GM12878 (cell line): ENCODE results near the gene MYCBPAP. TPM values are rescaled to one million over a fixed set of nuclear protein-coding genes. Genes with fewer than 3 reads are reported as not detected.

Source experiments
- ATAC-seq: fragments of 200-7000 bp; cut with Tn5 transposase; 3 replicates; pipeline ENCODE4 v1.9.1; 2020; ENCODE audit warnings: mild to moderate bottlenecking, moderate library complexity
- BruUV-seq: library from RNA; stranded (reverse); fragments of 400-500 nt; replicated peaks from 2 replicates; lab custom pipeline; 2021; lab: Mats Ljungman, UMichigan
- CTCF ChIA-PET: fragments of 300-600 bp; sonication (Branson Sonifier 250); formaldehyde crosslinking; extraction: SDS; loops from one replicate; lab custom pipeline; 2021; ENCODE audit warnings: inconsistent platforms; lab: Yijun Ruan, JAX
- POLR2A ChIA-PET: fragments of 350-600 bp; formaldehyde crosslinking; extraction: SDS; loops from one replicate; lab custom pipeline; 2021; ENCODE audit warnings: inconsistent platforms; lab: Charles Lee
- RAD21 ChIA-PET: fragments of 300-600 bp; sonication (Branson Sonifier 250); formaldehyde crosslinking; loops from one replicate; lab custom pipeline; 2023; ENCODE audit warnings: antibody characterized with exemption; ENCODE audit not compliant: unreplicated experiment; lab: Charles Lee
- SMC1A ChIA-PET: fragments of 300-600 bp; sonication (Branson Sonifier 250); formaldehyde crosslinking; loops from one replicate; lab custom pipeline; 2023; ENCODE audit not compliant: unreplicated experiment, uncharacterized antibody; lab: Charles Lee
- DNase-seq: peaks from one replicate; pipeline ENCODE4 v3.0.0-alpha.2; 2011; ENCODE audit warnings: low read depth, low spot score
- FAIRE-seq: peaks from 3 replicates; lab custom pipeline; 2011; peaks lifted over from hg19 to GRCh38; lab: Jason Lieb, UNC
- H2AFZ ChIP-seq: 2 replicates; pipeline ENCODE4 v1.6.0; 2011; ENCODE audit warnings: low read depth, low read length, control low read depth; ENCODE audit not compliant: control insufficient read depth
- H3K27ac ChIP-seq: 2 replicates; pipeline ENCODE4 v1.5.1; 2011; ENCODE audit warnings: control low read depth; ENCODE audit not compliant: control insufficient read depth, insufficient read depth
- H3K27me3 ChIP-seq, 2 experiments: replicated peaks in 1 of 2; 2 replicates each; pipeline versions ENCODE4 v1.6.0 to v1.6.1; 2011; ENCODE audit warnings: low read length in 1 of 2; ENCODE audit not compliant: control insufficient read depth in 2 of 2, insufficient read depth in 2 of 2
- H3K36me3 ChIP-seq, 2 experiments: 2 replicates each; pipeline ENCODE4 v1.5.1; 2011; ENCODE audit warnings: low read length in 1 of 2; ENCODE audit not compliant: control insufficient read depth in 2 of 2, insufficient read depth in 2 of 2
- H3K4me1 ChIP-seq: 2 replicates; pipeline ENCODE4 v1.6.1; 2011; ENCODE audit warnings: mild to moderate bottlenecking, low read length, moderate library complexity, mixed read lengths; ENCODE audit not compliant: control insufficient read depth, insufficient read depth
- H3K4me2 ChIP-seq: 2 replicates; pipeline ENCODE4 v1.6.0; 2011; ENCODE audit warnings: control low read depth; ENCODE audit not compliant: control insufficient read depth, insufficient read depth
- H3K4me3 ChIP-seq: fragments of 200-600 bp; sonication (generic); 2 replicates; pipeline ENCODE4 v1.5.1; 2016
- H3K79me2 ChIP-seq: 2 replicates; pipeline ENCODE4 v1.6.0; 2011; ENCODE audit warnings: low read length; ENCODE audit not compliant: control insufficient read depth, insufficient read depth
- H3K9ac ChIP-seq: 2 replicates; pipeline ENCODE4 v1.8.0; 2011; ENCODE audit warnings: low read length, control low read depth, mixed read lengths; ENCODE audit not compliant: control insufficient read depth, insufficient read depth
- H3K9me3 ChIP-seq: replicated peaks from 3 replicates; pipeline ENCODE4 v1.5.1; 2011; ENCODE audit warnings: mild to moderate bottlenecking, low read length; ENCODE audit not compliant: control insufficient read depth, insufficient read depth
- H4K20me1 ChIP-seq: 2 replicates; pipeline ENCODE4 v1.6.0; 2011; ENCODE audit not compliant: control insufficient read depth, insufficient read depth
- CHD2 ChIP-seq: IDR thresholded peaks from 2 replicates; pipeline ENCODE4 v1.6.1; 2011; ENCODE audit warnings: low read depth, low read length, improper control_type of control experiment, borderline replicate concordance
- GABPA ChIP-seq: IDR thresholded peaks from 2 replicates; pipeline ENCODE4 v1.6.1; 2014; ENCODE audit warnings: antibody characterized with exemption, low read depth, mild to moderate bottlenecking, inconsistent platforms
- KAT2A ChIP-seq: conservative IDR thresholded peaks from 2 replicates; pipeline ENCODE4 v1.6.1; 2011; ENCODE audit warnings: low read depth, low read length; ENCODE audit not compliant: control insufficient read depth
- NFYA ChIP-seq: IDR thresholded peaks from 2 replicates; pipeline ENCODE4 v1.6.1; 2011; ENCODE audit warnings: low read depth, mild to moderate bottlenecking, low read length, improper control_type of control experiment, borderline replicate concordance
- NR2C1 ChIP-seq: fragments of 450-650 bp; IDR thresholded peaks from 2 replicates; pipeline ENCODE4 v1.6.1; 2017; ENCODE audit warnings: antibody characterized with exemption, mild to moderate bottlenecking, moderate library complexity
- PML ChIP-seq: IDR thresholded peaks from 2 replicates; pipeline ENCODE4 v1.6.1; 2012; ENCODE audit warnings: low read length, inconsistent platforms
- SPI1 ChIP-seq: IDR thresholded peaks from 2 replicates; pipeline ENCODE4 v1.6.1; 2011; ENCODE audit warnings: low read depth, mild to moderate bottlenecking, low read length, moderate library complexity, borderline replicate concordance; ENCODE audit not compliant: insufficient read depth
- SUPT20H ChIP-seq: IDR thresholded peaks from 2 replicates; pipeline ENCODE4 v1.6.1; 2011; ENCODE audit warnings: low read depth, mild to moderate bottlenecking, low read length, moderate library complexity, borderline replicate concordance; ENCODE audit not compliant: control insufficient read depth
- TCF12 ChIP-seq: IDR thresholded peaks from 2 replicates; pipeline ENCODE4 v1.6.1; 2011; ENCODE audit warnings: low read depth, mild to moderate bottlenecking, low read length
- TCF3 ChIP-seq: IDR thresholded peaks from 2 replicates; pipeline ENCODE4 v1.6.1; 2012; ENCODE audit warnings: low read depth, mild to moderate bottlenecking, low read length, borderline replicate concordance; ENCODE audit not compliant: insufficient read depth
- ZSCAN29 ChIP-seq: fragments of 450-650 bp; IDR thresholded peaks from 2 replicates; pipeline ENCODE4 v1.6.1; 2017; ENCODE audit warnings: mild to moderate bottlenecking, moderate library complexity
- WGBS: methylation state at CpG from one replicate; pipeline ENCODE4 v1.1.6; 2016; ENCODE audit warnings: low lambda C conversion rate; ENCODE audit not compliant: insufficient replicate concordance, insufficient coverage; ENCODE audit errors: missing lambda C conversion rate; 5-methylcytosine and 5-hydroxymethylcytosine counted together
- in situ Hi-C: fragments of 300-500 bp; cut with MboI; formaldehyde crosslinking; loops from 9 replicates; pipeline ENCODE4 v1.14.3; 2018; ENCODE audit warnings: mixed read lengths
- intact Hi-C: fragments of 100-400 bp; cut with micrococcal nuclease; formaldehyde crosslinking; loops from one replicate; pipeline ENCODE4 v1.14.2; 2022; ENCODE audit not compliant: unreplicated experiment
- polyA plus RNA-seq, 11 experiments: library from polyadenylated mRNA; depleted of rRNA in 4 of 11; unstranded in 6 of 11; stranded (reverse) in 5 of 11; fragments of >200 nt; fragmentation: Nextera tagmentation in 4 of 11; fragmentation: Illumina TruSeq in 1 of 11; extraction: Ambion mirVana in 4 of 11; extraction: Trizol in 1 of 11; gene quantifications; 1 replicate in 1 of 11; 2 replicates in 10 of 11; pipeline versions ENCODE4 v1.2.1 to v1.2.3, GENCODE V29; 2011 to 2016; ENCODE audit warnings: inconsistent platforms in 2 of 11, missing spikeins in 2 of 11, low read depth in 1 of 11
- total RNA-seq, 4 experiments: library from RNA; depleted of rRNA in 3 of 4; stranded (reverse); fragments of >200 nt in 3 of 4; fragmentation: Illumina TruSeq in 1 of 4; extraction: Trizol in 1 of 4; gene quantifications; 2 replicates each; pipeline versions ENCODE4 v1.2.1 to v1.2.3, GENCODE V29; 2013 to 2021
- TF ChIP-seq, protein P1 (sequence below): fragments of 450-650 bp; IDR thresholded peaks from 2 replicates; pipeline ENCODE4 v1.6.1; 2017; ENCODE audit warnings: antibody characterized with exemption, mild to moderate bottlenecking, moderate library complexity
- TF ChIP-seq, protein P2 (sequence below): fragments of 450-650 bp; IDR thresholded peaks from 2 replicates; pipeline ENCODE4 v1.6.1; 2017; ENCODE audit warnings: borderline replicate concordance
- TF ChIP-seq, protein P3 (sequence below): IDR thresholded peaks from 2 replicates; pipeline ENCODE4 v1.6.1; 2011; ENCODE audit warnings: borderline replicate concordance, low read depth, mild to moderate bottlenecking, moderate library complexity, mixed read lengths, low read length; ENCODE audit not compliant: insufficient read depth; ENCODE audit errors: extremely low read length
- TF ChIP-seq, protein P4 (sequence below): fragments of 450-650 bp; formaldehyde crosslinking; IDR thresholded peaks from 2 replicates; pipeline ENCODE4 v1.4.0; 2020; ENCODE audit warnings: mild to moderate bottlenecking, moderate library complexity

MYCBPAP gene
- total and polyA plus RNA-seq, 10 of the 15 experiments (the other 5 are each of a cell fraction or from before 2014, with no cell fraction given) = 0.23 to 2.7 (median 1.5) TPM

DNA sequence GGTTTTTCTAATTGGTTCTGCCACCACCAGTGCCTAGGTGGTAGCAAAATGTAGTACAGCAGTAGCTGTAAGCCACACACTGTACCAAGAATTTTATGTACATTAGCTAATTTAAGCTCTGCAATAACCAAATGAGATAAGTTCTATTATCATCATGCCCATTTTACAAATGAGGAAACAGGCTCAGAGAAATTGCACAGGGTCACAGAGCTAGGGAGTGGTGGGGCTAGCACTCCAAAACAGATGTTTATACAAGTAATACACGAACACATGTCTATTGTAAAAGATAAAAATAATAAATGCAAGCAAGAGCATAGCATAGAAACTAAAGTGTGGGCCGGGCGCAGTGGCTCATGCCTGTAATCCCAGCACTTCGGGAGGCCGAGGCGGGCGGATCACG lies 16.0 kb upstream of the MYCBPAP start:
- in situ Hi-C loops = no loop called here
- no peak for TF ChIP-seq GABPA
- TF ChIP-seq NR2C1 = no peak
- TF ChIP-seq KAT2A = no peak
- TF ChIP-seq NFYA = no peak
- no peak for TF ChIP-seq PML
- no peak for TF ChIP-seq SUPT20H
- TF ChIP-seq, protein P1, sequence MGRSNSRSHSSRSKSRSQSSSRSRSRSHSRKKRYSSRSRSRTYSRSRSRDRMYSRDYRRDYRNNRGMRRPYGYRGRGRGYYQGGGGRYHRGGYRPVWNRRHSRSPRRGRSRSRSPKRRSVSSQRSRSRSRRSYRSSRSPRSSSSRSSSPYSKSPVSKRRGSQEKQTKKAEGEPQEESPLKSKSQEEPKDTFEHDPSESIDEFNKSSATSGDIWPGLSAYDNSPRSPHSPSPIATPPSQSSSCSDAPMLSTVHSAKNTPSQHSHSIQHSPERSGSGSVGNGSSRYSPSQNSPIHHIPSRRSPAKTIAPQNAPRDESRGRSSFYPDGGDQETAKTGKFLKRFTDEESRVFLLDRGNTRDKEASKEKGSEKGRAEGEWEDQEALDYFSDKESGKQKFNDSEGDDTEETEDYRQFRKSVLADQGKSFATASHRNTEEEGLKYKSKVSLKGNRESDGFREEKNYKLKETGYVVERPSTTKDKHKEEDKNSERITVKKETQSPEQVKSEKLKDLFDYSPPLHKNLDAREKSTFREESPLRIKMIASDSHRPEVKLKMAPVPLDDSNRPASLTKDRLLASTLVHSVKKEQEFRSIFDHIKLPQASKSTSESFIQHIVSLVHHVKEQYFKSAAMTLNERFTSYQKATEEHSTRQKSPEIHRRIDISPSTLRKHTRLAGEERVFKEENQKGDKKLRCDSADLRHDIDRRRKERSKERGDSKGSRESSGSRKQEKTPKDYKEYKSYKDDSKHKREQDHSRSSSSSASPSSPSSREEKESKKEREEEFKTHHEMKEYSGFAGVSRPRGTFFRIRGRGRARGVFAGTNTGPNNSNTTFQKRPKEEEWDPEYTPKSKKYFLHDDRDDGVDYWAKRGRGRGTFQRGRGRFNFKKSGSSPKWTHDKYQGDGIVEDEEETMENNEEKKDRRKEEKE = no peak
- TF ChIP-seq, protein P2, sequence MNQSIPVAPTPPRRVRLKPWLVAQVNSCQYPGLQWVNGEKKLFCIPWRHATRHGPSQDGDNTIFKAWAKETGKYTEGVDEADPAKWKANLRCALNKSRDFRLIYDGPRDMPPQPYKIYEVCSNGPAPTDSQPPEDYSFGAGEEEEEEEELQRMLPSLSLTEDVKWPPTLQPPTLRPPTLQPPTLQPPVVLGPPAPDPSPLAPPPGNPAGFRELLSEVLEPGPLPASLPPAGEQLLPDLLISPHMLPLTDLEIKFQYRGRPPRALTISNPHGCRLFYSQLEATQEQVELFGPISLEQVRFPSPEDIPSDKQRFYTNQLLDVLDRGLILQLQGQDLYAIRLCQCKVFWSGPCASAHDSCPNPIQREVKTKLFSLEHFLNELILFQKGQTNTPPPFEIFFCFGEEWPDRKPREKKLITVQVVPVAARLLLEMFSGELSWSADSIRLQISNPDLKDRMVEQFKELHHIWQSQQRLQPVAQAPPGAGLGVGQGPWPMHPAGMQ = no peak
- TF ChIP-seq, protein P3, sequence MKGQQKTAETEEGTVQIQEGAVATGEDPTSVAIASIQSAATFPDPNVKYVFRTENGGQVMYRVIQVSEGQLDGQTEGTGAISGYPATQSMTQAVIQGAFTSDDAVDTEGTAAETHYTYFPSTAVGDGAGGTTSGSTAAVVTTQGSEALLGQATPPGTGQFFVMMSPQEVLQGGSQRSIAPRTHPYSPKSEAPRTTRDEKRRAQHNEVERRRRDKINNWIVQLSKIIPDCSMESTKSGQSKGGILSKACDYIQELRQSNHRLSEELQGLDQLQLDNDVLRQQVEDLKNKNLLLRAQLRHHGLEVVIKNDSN = no peak
- TF ChIP-seq, protein P4, sequence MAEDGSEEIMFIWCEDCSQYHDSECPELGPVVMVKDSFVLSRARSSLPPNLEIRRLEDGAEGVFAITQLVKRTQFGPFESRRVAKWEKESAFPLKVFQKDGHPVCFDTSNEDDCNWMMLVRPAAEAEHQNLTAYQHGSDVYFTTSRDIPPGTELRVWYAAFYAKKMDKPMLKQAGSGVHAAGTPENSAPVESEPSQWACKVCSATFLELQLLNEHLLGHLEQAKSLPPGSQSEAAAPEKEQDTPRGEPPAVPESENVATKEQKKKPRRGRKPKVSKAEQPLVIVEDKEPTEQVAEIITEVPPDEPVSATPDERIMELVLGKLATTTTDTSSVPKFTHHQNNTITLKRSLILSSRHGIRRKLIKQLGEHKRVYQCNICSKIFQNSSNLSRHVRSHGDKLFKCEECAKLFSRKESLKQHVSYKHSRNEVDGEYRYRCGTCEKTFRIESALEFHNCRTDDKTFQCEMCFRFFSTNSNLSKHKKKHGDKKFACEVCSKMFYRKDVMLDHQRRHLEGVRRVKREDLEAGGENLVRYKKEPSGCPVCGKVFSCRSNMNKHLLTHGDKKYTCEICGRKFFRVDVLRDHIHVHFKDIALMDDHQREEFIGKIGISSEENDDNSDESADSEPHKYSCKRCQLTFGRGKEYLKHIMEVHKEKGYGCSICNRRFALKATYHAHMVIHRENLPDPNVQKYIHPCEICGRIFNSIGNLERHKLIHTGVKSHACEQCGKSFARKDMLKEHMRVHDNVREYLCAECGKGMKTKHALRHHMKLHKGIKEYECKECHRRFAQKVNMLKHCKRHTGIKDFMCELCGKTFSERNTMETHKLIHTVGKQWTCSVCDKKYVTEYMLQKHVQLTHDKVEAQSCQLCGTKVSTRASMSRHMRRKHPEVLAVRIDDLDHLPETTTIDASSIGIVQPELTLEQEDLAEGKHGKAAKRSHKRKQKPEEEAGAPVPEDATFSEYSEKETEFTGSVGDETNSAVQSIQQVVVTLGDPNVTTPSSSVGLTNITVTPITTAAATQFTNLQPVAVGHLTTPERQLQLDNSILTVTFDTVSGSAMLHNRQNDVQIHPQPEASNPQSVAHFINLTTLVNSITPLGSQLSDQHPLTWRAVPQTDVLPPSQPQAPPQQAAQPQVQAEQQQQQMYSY = no peak
- no peak for TF ChIP-seq SPI1
- TF ChIP-seq TCF3 = no peak
- no peak for TF ChIP-seq TCF12
- no peak for TF ChIP-seq CHD2
- no peak for TF ChIP-seq ZSCAN29

More for the DNA sequence above, 16.0 kb upstream of the MYCBPAP start:
- RAD21 ChIA-PET = interaction anchor here (0.6 kb wide), 1 partner anchor 12 kb away, joined by 3 read pairs; no protein-coding TSS in a partner anchor
- H3K79me2 ChIP-seq = no peaks in the 10 kb centered on the region
- intact Hi-C loops = no loop called here
- H3K9me3 ChIP-seq = no peaks in the 10 kb centered on the region
- CTCF ChIA-PET = interaction anchor here (1.4 to 2.5 kb wide), 3 partner anchors 10 to 350 kb away, joined by 3 to 12 read pairs (median 4); partner anchors contain the start of gene RSAD1
- no peak overlapping the region for H3K9ac ChIP-seq
- no peaks in the 10 kb centered on the region for H4K20me1 ChIP-seq
- FAIRE-seq (no peak), DNase-seq (no peak), ATAC-seq (no peak)
- H3K4me1 ChIP-seq = no peaks in the 10 kb centered on the region
- no peak overlapping the region for H3K4me2 ChIP-seq
- H3K27ac ChIP-seq = no peak overlapping the region
- H2AFZ ChIP-seq = no peak overlapping the region
- no peak overlapping the region for H3K4me3 ChIP-seq
- H3K27me3 ChIP-seq = no peaks in the 10 kb centered on the region
- POLR2A ChIA-PET = interaction anchor here (0.5 kb wide), 1 partner anchor 14 kb away, joined by 4 read pairs; no protein-coding TSS in a partner anchor
- SMC1A ChIA-PET = interaction anchor here (0.6 to 1.1 kb wide), 2 partner anchors 9 to 212 kb away, joined by 3 read pairs; no protein-coding TSS in a partner anchor
- H3K36me3 ChIP-seq = no peaks in the 10 kb centered on the region
- WGBS = 79% methylated on average over 8 of the region's 8 CpGs
- BruUV-seq = no TSS peak
